Nephron progenitor cell (in vitro differentiated cells): ENCODE measurements around the gene SSRP1.
"Not testable (repeated sequence)": the region's sequence is repeated elsewhere in the genome, so short reads cannot be mapped to it uniquely, and the experiment has no call there.

Source experiments
- DNase-seq: peaks from one replicate; pipeline ENCODE4 v3.0.0; 2021
- H3K27ac Mint-ChIP-seq: 2 replicates; pipeline ENCODE4 v1.8.0; 2021; ENCODE audit warnings: mild to moderate bottlenecking, moderate library complexity, mixed read lengths
- H3K27me3 Mint-ChIP-seq: 2 replicates; pipeline ENCODE4 v1.8.0; 2021; ENCODE audit warnings: mild to moderate bottlenecking, low read depth, mixed read lengths; ENCODE audit not compliant: poor library complexity
- H3K36me3 Mint-ChIP-seq: 2 replicates; pipeline ENCODE4 v1.8.0; 2021; ENCODE audit warnings: low read depth, mixed read lengths
- H3K4me1 Mint-ChIP-seq: 2 replicates; pipeline ENCODE4 v1.8.0; 2021; ENCODE audit warnings: mixed read lengths
- H3K4me3 Mint-ChIP-seq: 2 replicates; pipeline ENCODE4 v1.8.0; 2021; ENCODE audit warnings: mild to moderate bottlenecking, moderate library complexity, mixed read lengths
- H3K9me3 Mint-ChIP-seq: 2 replicates; pipeline ENCODE4 v1.8.0; 2021; ENCODE audit warnings: mild to moderate bottlenecking, moderate library complexity, mixed read lengths
- CTCF ChIP-seq: fragments of 200-600 bp; sonication (generic); IDR thresholded peaks from 2 replicates; pipeline ENCODE4 v1.5.0; 2021; ENCODE audit warnings: antibody characterized with exemption

The SSRP1 gene

GRCh38 chr11:57368845-57369232, 33.1 kb upstream of the SSRP1 start:
- peaks cover 16% of the 10 kb centered on the region for H3K4me1 Mint-ChIP-seq
- H3K4me3 Mint-ChIP-seq = no peak overlapping the region
- DNase-seq = no peak
- peaks cover 6% of the 10 kb centered on the region for H3K27me3 Mint-ChIP-seq
- no peak overlapping the region for H3K27ac Mint-ChIP-seq
- TF ChIP-seq CTCF = no peak
- H3K36me3 Mint-ChIP-seq = no peaks in the 10 kb centered on the region
- no peaks in the 10 kb centered on the region for H3K9me3 Mint-ChIP-seq

- no peaks in the 10 kb centered on the region for H3K9me3 Mint-ChIP-seq
- no peak for TF ChIP-seq CTCF
- peaks cover 16% of the 10 kb centered on the region for H3K4me1 Mint-ChIP-seq
- H3K27ac Mint-ChIP-seq = no peak overlapping the region
- no peak overlapping the region for H3K4me3 Mint-ChIP-seq
- no peak for DNase-seq
- H3K36me3 Mint-ChIP-seq = no peaks in the 10 kb centered on the region
- peaks cover 8% of the 10 kb centered on the region for H3K27me3 Mint-ChIP-seq
Measured at GRCh38 chr11:57368106-57368844, 32.6 kb upstream of the SSRP1 start.

- Mint-ChIP-seq H3K4me1 (peaks cover 18% of the 10 kb centered on the region), H3K36me3 (no peaks in the 10 kb centered on the region), H3K9me3 (no peaks in the 10 kb centered on the region), H3K4me3 (no peak overlapping the region), H3K27me3 (peaks cover 21% of the 10 kb centered on the region), H3K27ac (peak overlapping the region; percentile 42)
- no peak for TF ChIP-seq CTCF
- DNase-seq = no peak
Measured at GRCh38 chr11:57364851-57365660, 29.4 kb upstream of the SSRP1 start.

- DNase-seq = no peak
- no peaks in the 10 kb centered on the region for H3K9me3 Mint-ChIP-seq
- no peak overlapping the region for H3K27ac Mint-ChIP-seq
- peaks cover 21% of the 10 kb centered on the region for H3K27me3 Mint-ChIP-seq
- TF ChIP-seq CTCF = no peak
- H3K36me3 Mint-ChIP-seq = no peaks in the 10 kb centered on the region
- peaks cover 33% of the 10 kb centered on the region for H3K4me1 Mint-ChIP-seq
- H3K4me3 Mint-ChIP-seq = no peak overlapping the region
Measured at GRCh38 chr11:57363131-57364080, 27.7 kb upstream of the SSRP1 start.

GRCh38 chr11:57361926-57362325, 26.2 kb upstream of the SSRP1 start:
- Mint-ChIP-seq H3K9me3 (no peaks in the 10 kb centered on the region), H3K27me3 (peaks cover 21% of the 10 kb centered on the region), H3K27ac (peak overlapping the region; percentile 11), H3K4me3 (no peak overlapping the region), H3K4me1 (peaks cover 40% of the 10 kb centered on the region), H3K36me3 (no peaks in the 10 kb centered on the region)
- no peak for DNase-seq
- no peak for TF ChIP-seq CTCF

- DNase-seq, H3K36me3 Mint-ChIP-seq, H3K9me3 Mint-ChIP-seq, H3K27ac Mint-ChIP-seq, H3K4me3 Mint-ChIP-seq: not testable (repeated sequence)
- Mint-ChIP-seq H3K27me3 (peaks cover 21% of the 10 kb centered on the region), H3K4me1 (peaks cover 38% of the 10 kb centered on the region)
Measured at GRCh38 chr11:57361420-57361819, 25.7 kb upstream of the SSRP1 start.
